ENCODE measurements around the gene CLEC6A.
"Not testable (repeated sequence)": the region's sequence is repeated elsewhere in the genome, so short reads cannot be mapped to it uniquely, and the experiment has no call there.

The CLEC6A gene

GRCh38 chr12:8455727-8456360 is at the start of gene CLEC6A:
Gene CLEC6A, plus strand, starts transcription at chr12:8455962. Its CDS starts 150 bp downstream, at chr12:8456112.
- no peak for DNase-seq

DNA sequence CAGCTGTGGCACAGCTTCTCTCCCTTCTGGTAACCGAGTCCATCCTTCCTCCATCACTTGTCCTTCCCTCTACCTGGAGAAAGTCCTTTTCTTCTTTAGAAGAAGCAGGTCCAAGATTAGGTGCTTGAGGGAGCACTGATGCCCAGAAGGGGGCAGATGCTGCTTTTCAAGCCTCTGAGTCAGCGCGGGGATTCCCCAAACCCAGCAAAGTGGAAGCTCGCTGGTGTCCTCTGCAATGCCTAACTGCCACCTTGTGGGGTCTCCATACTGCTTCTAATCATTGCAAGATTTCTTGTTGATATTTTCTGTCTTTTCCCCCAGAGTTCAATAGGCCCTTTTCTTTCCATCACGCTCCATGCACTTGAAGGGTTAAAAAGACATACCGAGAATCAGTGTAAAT is 36.2 kb upstream of the CLEC6A start:
- not testable (repeated sequence) for DNase-seq

- DNase-seq = no peak
Observed at GRCh38 chr12:8420506-8420905, 35.3 kb upstream of the CLEC6A start.

GRCh38 chr12:8444536-8445278 is 11.1 kb upstream of the CLEC6A start:
- not testable (repeated sequence) for DNase-seq

DNA sequence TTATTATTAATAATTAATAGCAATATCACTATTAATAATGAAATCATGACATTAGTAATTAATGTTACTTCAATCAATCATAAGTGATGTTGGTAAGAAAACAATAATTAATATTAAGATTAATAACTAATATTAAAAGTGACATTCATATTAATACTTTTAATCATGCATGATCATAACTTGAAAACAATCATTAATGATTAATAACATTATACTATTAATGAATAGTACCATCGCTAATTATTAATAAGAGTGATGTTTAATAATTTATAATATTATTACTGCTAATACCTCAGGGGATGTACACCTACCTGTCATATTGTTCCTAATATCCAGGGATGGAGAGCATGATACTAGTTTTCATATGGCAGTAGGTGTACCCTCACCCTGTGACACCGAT is 10.0 kb upstream of the CLEC6A start:
- DNase-seq = no peak

GRCh38 chr12:8446642-8447547 is 8.9 kb upstream of the CLEC6A start:
- DNase-seq = no peak

GRCh38 chr12:8449355-8449859 is 6.4 kb upstream of the CLEC6A start:
- no peak for DNase-seq

DNA sequence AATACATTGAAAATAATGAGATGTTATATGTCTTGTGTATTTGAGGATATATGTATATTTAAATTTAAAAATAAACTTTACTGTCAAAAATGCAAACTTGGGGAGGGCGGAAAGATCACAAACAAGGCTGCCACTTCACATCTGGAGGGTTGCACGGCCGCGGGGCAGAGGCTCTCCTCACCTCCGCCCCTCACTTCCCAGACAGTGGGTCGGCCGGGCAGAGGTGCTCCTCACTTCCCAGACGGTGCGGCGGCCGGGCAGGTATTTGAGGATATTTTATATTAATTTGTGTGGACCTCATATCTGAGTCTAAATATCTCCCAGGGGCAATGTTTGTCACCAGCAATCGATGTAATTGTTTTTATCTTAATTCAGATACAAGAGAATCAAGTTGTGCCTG is 3.7 kb upstream of the CLEC6A start:
- no peak for DNase-seq

DNA sequence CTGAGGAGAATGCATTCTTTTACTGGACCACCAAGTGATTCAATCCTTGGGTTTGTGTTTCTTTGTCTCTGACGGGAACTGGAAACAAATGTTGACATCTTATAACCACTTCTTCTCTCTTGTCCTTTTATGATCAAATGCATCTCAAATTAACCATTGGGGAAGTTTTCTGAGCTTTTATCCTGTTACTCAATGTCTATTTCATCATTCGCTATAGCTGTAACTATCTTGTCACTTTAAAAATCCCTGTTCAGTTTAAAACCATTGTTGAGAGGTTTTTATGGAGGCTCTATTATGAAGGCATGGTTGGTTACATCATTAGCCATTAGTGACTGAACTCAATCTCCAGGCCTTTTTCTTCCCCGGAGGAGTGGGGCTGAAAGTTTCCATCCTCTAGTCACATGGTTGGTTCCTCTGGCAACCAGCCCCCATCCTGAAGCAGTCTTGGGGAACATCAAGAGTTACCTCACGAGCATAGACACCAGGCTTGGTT is 2.7 kb upstream of the CLEC6A start:
- DNase-seq = no peak

DNA sequence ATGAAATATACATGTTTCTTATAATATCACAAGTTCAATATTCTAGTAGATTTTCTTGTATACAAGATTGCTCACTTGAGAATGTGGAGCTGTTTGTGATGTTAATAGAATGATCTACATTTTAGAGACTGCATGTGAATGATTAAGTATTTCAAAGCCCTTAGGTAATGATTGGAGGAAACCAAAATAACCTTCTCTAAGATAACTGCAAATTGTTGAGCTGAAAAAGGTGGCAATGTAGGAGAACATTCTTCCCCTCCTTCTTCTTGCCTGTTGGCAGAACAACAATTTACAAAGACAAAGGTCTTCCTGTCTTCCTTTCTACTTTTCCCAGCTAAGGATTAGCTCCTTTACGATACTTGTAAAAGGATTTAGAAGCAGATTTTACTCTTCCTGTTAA is 2.0 kb upstream of the CLEC6A start:
- no peak for DNase-seq

- no peak for DNase-seq
Observed at GRCh38 chr12:8455271-8455670, 491 bp upstream of the CLEC6A start.

- DNase-seq = no peak
Observed at GRCh38 chr12:8461426-8461825, 5.7 kb downstream of the CLEC6A start.

DNA sequence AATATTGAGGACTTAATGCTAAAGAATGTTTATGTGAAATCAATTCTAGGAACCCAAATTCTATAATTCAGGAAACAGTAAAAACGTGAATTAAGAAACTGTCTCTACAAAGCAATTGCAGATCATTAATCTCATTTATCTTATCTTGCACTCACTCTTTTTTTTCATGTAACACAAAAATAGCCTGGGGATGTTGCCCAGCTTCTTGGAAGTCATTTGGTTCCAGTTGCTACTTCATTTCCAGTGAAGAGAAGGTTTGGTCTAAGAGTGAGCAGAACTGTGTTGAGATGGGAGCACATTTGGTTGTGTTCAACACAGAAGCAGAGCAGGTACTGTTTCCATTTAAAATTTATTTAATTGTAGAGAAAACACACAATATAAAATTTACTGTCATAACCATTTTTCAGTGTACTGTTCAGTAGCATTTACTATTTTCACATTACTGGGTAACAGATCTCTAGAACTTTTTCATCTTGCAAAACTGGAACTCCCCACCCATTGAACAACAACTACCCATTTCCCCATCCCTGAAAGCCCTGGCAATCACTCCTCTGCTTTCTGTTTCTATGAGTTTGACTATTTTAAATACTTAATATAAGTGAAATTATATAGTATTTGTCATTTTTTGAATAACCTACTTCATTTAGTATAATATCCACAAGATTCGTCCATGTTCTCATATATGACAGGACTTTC is 9.7 kb downstream of the CLEC6A start:
- DNase-seq = no peak

- no peak for DNase-seq
Observed at GRCh38 chr12:8466241-8466640, 10.5 kb downstream of the CLEC6A start.

- DNase-seq = no peak
Observed at GRCh38 chr12:8471090-8471489, 15.3 kb downstream of the CLEC6A start.

- DNase-seq = no peak
Observed at GRCh38 chr12:8475508-8476203, 19.9 kb downstream of the CLEC6A start.

- no peak for DNase-seq
Observed at GRCh38 chr12:8482571-8483061, 26.9 kb downstream of the CLEC6A start.

DNA sequence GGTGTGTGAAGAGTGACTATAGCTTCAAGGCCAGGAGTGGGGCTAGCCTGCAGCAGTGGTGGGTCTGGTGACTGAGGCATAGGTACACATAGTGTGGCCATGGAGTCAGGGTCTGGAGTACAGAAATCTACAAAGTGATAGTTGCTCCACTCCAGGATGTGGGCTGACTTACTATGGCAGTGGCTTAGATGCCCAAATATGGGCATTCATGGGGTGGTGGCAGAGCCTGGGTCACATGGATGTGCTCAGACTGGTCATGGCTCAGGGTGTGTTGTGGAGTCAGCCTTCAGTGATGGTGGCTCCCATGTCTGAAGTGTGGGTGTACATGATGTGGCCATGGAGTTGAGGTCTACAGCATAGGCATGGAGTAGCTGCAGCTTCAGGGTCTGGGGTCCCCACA is 27.3 kb downstream of the CLEC6A start:
- no peak for DNase-seq

- no peak for DNase-seq
Observed at GRCh38 chr12:8491646-8492530, 36.1 kb downstream of the CLEC6A start.

GRCh38 chr12:8493084-8493483 is 37.3 kb downstream of the CLEC6A start:
- no peak for DNase-seq

GRCh38 chr12:8495671-8496070 is 39.9 kb downstream of the CLEC6A start:
- not testable (repeated sequence) for DNase-seq
